ENCODE measurements around the gene RNF123.
A peak's percentile ranks its signal among the peaks of the same experiment; 100 is the strongest.

The RNF123 gene

DNA sequence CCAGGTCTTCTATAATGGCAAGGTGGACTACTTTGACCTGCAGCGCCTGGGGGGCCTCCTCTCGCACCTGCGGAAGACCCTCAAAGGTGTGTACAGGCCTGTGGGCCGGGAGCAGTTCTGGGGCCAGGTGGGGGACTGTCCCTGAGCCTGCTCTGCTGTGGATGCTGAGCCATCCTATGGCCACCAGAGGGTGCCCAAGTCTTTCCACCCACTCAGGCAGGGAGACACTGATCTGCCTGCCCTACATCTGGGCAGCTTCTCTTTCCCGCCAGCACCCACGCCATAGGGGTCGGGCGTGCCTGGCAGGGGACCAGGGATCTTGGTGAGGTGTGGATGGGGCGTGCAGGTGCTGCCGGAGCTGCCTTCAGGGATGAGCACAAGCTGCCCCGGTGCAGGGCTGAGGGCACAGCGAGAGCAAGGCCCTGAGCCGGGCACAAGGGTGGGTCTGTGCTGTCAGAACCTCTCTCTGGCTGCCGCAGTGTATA lies 14.1 kb downstream of the RNF123 start:
- TF ChIP-seq, protein P1, sequence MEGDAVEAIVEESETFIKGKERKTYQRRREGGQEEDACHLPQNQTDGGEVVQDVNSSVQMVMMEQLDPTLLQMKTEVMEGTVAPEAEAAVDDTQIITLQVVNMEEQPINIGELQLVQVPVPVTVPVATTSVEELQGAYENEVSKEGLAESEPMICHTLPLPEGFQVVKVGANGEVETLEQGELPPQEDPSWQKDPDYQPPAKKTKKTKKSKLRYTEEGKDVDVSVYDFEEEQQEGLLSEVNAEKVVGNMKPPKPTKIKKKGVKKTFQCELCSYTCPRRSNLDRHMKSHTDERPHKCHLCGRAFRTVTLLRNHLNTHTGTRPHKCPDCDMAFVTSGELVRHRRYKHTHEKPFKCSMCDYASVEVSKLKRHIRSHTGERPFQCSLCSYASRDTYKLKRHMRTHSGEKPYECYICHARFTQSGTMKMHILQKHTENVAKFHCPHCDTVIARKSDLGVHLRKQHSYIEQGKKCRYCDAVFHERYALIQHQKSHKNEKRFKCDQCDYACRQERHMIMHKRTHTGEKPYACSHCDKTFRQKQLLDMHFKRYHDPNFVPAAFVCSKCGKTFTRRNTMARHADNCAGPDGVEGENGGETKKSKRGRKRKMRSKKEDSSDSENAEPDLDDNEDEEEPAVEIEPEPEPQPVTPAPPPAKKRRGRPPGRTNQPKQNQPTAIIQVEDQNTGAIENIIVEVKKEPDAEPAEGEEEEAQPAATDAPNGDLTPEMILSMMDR (conservative IDR thresholded peaks at IDR 0.05; ENCODE audit: low read depth, low read length): peak; percentile 90
- DNase-seq (ENCODE audit: low read depth): peak; percentile 78
- no peak overlapping the region for H3K4me3 ChIP-seq (ENCODE audit: low read depth, low read length)

DNA sequence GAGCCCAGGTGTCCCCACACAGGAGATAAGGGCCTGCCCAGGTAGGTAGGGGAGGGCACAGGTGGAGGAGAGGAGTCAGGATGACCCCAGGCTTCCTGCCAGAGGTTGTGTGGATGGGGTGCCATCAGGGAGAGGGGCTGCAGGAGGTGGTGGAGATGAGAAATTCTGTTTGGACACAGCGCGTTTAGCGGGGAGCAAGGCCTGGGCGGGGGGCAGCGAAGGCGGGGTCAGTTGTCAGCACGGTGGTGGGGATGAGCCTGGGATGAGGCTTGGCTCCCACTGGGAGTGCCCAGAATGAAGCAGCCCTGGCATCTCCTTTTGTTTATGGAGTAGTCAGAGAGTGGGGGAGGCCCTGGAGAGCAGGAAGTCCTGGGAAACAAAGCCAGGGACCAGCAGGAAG lies 14.6 kb downstream of the RNF123 start:
- no peak overlapping the region for H3K4me3 ChIP-seq (ENCODE audit: low read depth, low read length)
- DNase-seq (ENCODE audit: low read depth): no peak
- TF ChIP-seq, protein P1 (conservative IDR thresholded peaks at IDR 0.05; ENCODE audit: low read depth, low read length): no peak

DNA sequence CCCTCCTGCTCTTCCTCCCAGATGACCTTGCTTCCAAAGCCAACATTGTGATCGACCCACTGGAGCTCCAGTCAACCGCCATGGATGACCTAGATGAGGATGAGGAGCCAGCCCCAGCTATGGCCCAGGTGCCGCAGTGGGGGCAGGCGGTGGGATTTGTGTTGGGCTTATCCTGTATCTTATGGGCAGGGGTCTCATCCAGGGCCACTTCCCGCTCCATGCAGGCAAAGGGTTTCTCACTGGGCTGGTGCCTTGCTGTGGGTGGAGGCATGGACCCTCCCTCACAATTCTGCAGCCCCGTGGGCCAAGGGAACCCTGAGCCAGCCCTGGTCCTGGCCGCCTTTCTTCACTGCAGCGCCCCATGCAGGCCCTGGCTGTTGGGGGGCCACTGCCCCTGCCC lies 15.3 kb downstream of the RNF123 start:
- TF ChIP-seq, protein P1 (conservative IDR thresholded peaks at IDR 0.05; ENCODE audit: low read depth, low read length): no peak
- H3K4me3 ChIP-seq (ENCODE audit: low read depth, low read length): no peak overlapping the region
- no peak for DNase-seq (ENCODE audit: low read depth)

DNA sequence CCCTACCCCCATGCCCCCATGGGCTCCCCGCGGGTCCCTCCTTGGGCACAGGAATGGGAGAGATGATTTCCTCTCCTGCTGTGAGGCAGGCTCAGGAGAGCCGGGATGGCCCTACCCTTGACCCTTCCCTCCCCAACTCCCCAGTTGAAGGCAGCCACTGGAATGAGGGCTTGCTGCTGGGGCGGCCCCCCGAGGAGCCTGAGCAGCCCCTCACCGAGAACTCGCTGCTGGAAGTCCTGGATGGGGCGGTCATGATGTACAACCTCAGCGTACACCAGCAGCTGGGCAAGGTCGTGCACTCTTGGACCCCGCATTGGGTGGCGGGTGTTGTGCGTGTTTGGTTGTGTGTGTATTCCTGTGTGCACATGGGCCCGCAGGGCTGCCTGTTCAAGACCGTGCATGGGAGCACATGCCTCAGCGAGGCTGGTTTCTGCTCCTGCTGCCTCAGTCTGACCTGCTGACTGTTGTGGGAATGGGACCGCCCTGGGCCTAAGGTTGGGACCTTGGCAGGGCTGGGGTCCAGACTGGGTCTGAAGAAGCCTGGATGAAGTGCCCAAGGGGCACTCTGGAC lies 16.1 kb downstream of the RNF123 start:
- no peak overlapping the region for H3K4me3 ChIP-seq (ENCODE audit: low read depth, low read length)
- TF ChIP-seq, protein P1 (conservative IDR thresholded peaks at IDR 0.05; ENCODE audit: low read depth, low read length): no peak
- DNase-seq (ENCODE audit: low read depth): no peak

DNA sequence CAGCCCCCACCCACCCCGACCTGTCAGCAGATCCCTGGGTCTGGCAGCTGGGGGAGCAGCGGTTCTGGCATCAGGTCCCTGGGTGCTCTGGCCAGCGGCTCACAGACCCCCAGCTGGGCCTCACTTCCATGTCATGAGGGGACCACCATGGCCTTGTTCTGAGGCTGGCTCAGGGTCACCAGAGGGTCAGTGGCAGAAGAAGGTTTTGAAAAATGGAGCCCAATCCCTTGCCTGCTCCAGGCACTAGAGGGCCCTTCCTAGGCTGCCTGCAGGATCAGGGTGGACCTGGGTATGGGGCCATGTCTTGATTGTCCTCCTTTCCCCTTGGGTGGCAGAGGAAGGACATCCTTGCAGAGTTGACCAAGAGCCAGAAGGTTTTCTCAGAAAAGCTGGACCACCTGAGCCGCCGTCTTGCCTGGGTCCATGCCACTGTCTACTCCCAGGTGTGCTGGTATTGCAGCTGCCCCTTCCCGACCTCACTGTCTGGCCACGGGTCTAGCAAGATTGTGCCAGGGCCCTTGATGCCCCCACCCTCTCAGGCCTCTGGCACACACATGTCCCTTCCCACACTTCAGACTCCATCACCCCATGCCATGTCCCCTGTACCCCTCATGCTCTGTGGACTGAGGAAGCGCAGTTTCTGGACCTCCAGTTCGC lies 17.2 kb downstream of the RNF123 start:
- no peak overlapping the region for H3K4me3 ChIP-seq (ENCODE audit: low read depth, low read length)
- DNase-seq (ENCODE audit: low read depth): no peak
- TF ChIP-seq, protein P1 (conservative IDR thresholded peaks at IDR 0.05; ENCODE audit: low read depth, low read length): no peak

DNA sequence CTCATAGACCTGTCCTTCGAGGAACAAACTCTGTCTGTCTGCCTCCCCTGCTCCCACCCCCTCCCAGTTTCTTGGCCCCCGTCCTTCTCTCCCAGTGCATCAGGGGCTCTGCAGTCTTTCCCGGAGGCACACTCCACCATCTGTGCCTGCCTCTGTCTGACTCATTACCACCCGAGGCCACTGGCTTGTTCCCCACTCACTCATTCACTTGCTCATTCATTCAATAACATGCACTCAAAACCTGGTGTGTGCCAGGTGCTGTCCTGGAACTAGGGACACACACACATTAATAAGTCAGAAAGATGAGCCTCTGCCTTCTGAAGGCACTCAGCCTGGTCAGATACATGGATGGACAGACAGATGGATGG lies 17.7 kb downstream of the RNF123 start:
- no peak for DNase-seq (ENCODE audit: low read depth)
- TF ChIP-seq, protein P1 (conservative IDR thresholded peaks at IDR 0.05; ENCODE audit: low read depth, low read length): no peak
- no peak overlapping the region for H3K4me3 ChIP-seq (ENCODE audit: low read depth, low read length)

DNA sequence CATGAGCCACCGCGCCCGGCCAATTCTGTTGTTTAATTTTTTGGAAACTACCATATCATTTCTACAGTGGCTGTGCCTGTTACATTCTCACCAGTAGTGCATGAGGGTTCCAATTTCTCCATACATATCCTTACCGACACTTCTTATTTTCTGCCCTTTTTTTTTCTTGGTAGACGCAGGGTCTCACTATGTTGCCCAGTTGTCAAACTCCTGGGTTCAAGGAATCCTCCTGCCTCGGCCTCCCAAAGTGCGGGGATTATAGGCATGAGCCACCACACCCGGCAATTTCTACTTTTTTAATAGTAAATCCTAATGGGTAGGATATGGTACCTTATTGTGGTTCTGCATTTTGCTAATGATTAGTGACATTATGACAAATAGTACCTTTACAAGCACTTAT lies 20.5 kb downstream of the RNF123 start:
- H3K4me3 ChIP-seq (ENCODE audit: low read depth, low read length): no peak overlapping the region
- TF ChIP-seq, protein P1 (conservative IDR thresholded peaks at IDR 0.05; ENCODE audit: low read depth, low read length): no peak
- DNase-seq (ENCODE audit: low read depth): no peak
